ENCODE measurements around the gene NCOA1. TPM values are rescaled to one million over a fixed set of nuclear protein-coding genes. Genes with fewer than 3 reads are reported as not detected.

NCOA1 gene
- total and polyA plus RNA-seq, 2 donors (not counting 3 experiments of a cell fraction or from before 2014, with no cell fraction given): 11.4 to 14.1 TPM

- Histone ChIP-seq H3K9me1 (replicated peaks; ENCODE audit: control insufficient read depth, extremely low read depth, insufficient read depth, low read length) (no peaks in the 10 kb centered on the region), H3K4me1 (ENCODE audit: control insufficient read depth, extremely low read depth, insufficient read depth, low read length) (peaks cover 6% of the 10 kb centered on the region), H3K4me2 (ENCODE audit: insufficient read depth, low read length) (no peak overlapping the region), H3K27ac (ENCODE audit: insufficient read depth, low read depth, low read length) (no peak overlapping the region), H3K27me3 (ENCODE audit: control insufficient read depth in 2 of 2, insufficient read depth in 2 of 2, low read length in 2 of 2) (no peaks in the 10 kb centered on the region), H3K36me3 (ENCODE audit: control insufficient read depth in 2 of 2, extremely low read depth in 1 of 2, insufficient read depth in 2 of 2, low read length in 2 of 2) (no peaks in the 10 kb centered on the region), H4K20me1 (replicated peaks; ENCODE audit: control insufficient read depth, extremely low read depth, insufficient read depth, low read length) (no peaks in the 10 kb centered on the region), H3K79me2 (ENCODE audit: control insufficient read depth, insufficient read depth, low read length) (peaks cover 80% of the 10 kb centered on the region), H3K9ac (replicated peaks; ENCODE audit: extremely low read depth, insufficient read depth, low read length) (no peak overlapping the region), H3K4me3 (replicated peaks in 1 of 3; ENCODE audit: insufficient read depth in 1 of 3, low read depth in 1 of 3, low read length in 3 of 3) (no peak overlapping the region), H3K9me3 (replicated peaks; ENCODE audit: control insufficient read depth, insufficient read depth, low read length) (no peaks in the 10 kb centered on the region), H2AFZ (ENCODE audit: low read depth, low read length) (no peak overlapping the region)
- no peak for FAIRE-seq
- no TSS peak for BruUV-seq (replicated peaks)
- intact Hi-C loops (cut with micrococcal nuclease): loop anchor here (2.0 kb wide), 1 partner anchor 15 kb away; no protein-coding TSS in a partner anchor
- dilution Hi-C loops (cut with MboI; ENCODE audit: extremely low pct_ligation_motif_present, low sequenced_read_pairs): no loop called here
- CTCF ChIA-PET: interaction anchor here (0.9 to 1.9 kb wide), 7 partner anchors 9 to 196 kb away, joined by 3 to 7 read pairs (median 4); partner anchors contain the start of genes CENPO and PTRHD1
- DNase-seq (ENCODE audit: low read depth, low spot score): no peak
- TF ChIP-seq GATA2 (IDR thresholded peaks at IDR 0.05; ENCODE audit: insufficient read depth, insufficient read length, low read depth, low read length) (no peak), FOS (IDR thresholded peaks at IDR 0.05; ENCODE audit: borderline replicate concordance, insufficient read depth, low read length) (peak; percentile 39)
- POLR2A ChIA-PET: no interaction called here
Measured at GRCh38 chr2:24809316-24810007, 318.4 kb downstream of the NCOA1 start.

DNA sequence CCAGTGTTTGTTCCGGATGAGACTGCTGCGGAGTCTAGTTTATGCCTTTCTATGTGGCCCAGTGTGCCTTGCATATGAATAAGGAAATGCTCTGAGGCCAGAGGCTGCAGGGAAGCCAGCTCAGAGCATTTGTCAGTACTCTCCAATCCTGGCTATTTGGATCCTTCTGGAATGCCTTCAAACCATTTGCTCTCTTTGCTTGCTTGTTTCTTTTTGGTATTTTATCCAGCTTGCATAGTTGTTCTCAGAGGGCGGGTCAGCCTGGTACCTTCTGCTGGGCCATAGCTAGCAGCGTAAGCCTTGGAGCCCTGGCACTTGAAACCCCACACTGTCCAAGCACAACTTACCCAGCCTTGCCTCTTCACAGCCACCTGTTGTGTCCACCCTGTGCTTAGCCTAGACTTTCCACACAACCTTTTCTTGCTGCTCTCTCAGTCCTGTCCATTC lies 322.7 kb downstream of the NCOA1 start:
- no peaks in the 10 kb centered on the region for H3K9me3 ChIP-seq (replicated peaks; ENCODE audit: control insufficient read depth, insufficient read depth, low read length)
- intact Hi-C loops (cut with micrococcal nuclease): no loop called here
- H3K36me3 ChIP-seq (ENCODE audit: control insufficient read depth in 2 of 2, extremely low read depth in 1 of 2, insufficient read depth in 2 of 2, low read length in 2 of 2): peaks cover 0 to 10% of the 10 kb centered on the region in 2 experiments
- peaks cover 53% of the 10 kb centered on the region for H3K79me2 ChIP-seq (ENCODE audit: control insufficient read depth, insufficient read depth, low read length)
- DNase-seq (ENCODE audit: low read depth, low spot score) (no peak), FAIRE-seq (no peak)
- no peak overlapping the region for H2AFZ ChIP-seq (ENCODE audit: low read depth, low read length)
- H3K4me3 ChIP-seq (replicated peaks in 1 of 3; ENCODE audit: insufficient read depth in 1 of 3, low read depth in 1 of 3, low read length in 3 of 3): no peak overlapping the region
- TF ChIP-seq FOS (IDR thresholded peaks at IDR 0.05; ENCODE audit: borderline replicate concordance, insufficient read depth, low read length) (no peak), EZH2 (IDR thresholded peaks at IDR 0.05; ENCODE audit: borderline replicate concordance, low read depth, low read length, severe bottlenecking) (no peak), MYC (IDR thresholded peaks at IDR 0.05; ENCODE audit: low read depth, low read length) (no peak), GATA2 (IDR thresholded peaks at IDR 0.05; ENCODE audit: insufficient read depth, insufficient read length, low read depth, low read length) (no peak), JUN (IDR thresholded peaks at IDR 0.05; ENCODE audit: borderline replicate concordance, insufficient read depth, insufficient read length, low read depth) (no peak), CTCF (IDR thresholded peaks at IDR 0.05; ENCODE audit: extremely low read depth in 1 of 2, insufficient read depth in 1 of 2, low read depth in 1 of 2, low read length in 2 of 2) (no peak), POLR2AphosphoS5 (IDR thresholded peaks at IDR 0.05; ENCODE audit: insufficient read depth, low read depth, low read length) (no peak), POLR2A (IDR thresholded peaks at IDR 0.05; ENCODE audit: low read depth, low read length) (no peak), MAX (IDR thresholded peaks at IDR 0.05; ENCODE audit: insufficient read depth, insufficient read length) (no peak)
- peaks cover 24% of the 10 kb centered on the region for H3K4me1 ChIP-seq (ENCODE audit: control insufficient read depth, extremely low read depth, insufficient read depth, low read length)
- no peak overlapping the region for H3K9ac ChIP-seq (replicated peaks; ENCODE audit: extremely low read depth, insufficient read depth, low read length)
- dilution Hi-C loops (cut with MboI; ENCODE audit: extremely low pct_ligation_motif_present, low sequenced_read_pairs): no loop called here
- CTCF ChIA-PET: interaction anchor here (2.0 to 4.7 kb wide), 3 partner anchors 13 to 201 kb away, joined by 5 to 22 read pairs (median 17); partner anchors contain the start of genes CENPO and PTRHD1
- BruUV-seq (replicated peaks): no TSS peak
- H3K27me3 ChIP-seq (ENCODE audit: control insufficient read depth in 2 of 2, insufficient read depth in 2 of 2, low read length in 2 of 2): no peaks in the 10 kb centered on the region
- POLR2A ChIA-PET: no interaction called here
- H3K4me2 ChIP-seq (ENCODE audit: insufficient read depth, low read length): no peak overlapping the region
- H4K20me1 ChIP-seq (replicated peaks; ENCODE audit: control insufficient read depth, extremely low read depth, insufficient read depth, low read length): no peaks in the 10 kb centered on the region
- H3K9me1 ChIP-seq (replicated peaks; ENCODE audit: control insufficient read depth, extremely low read depth, insufficient read depth, low read length): no peaks in the 10 kb centered on the region
- no peak overlapping the region for H3K27ac ChIP-seq (ENCODE audit: insufficient read depth, low read depth, low read length)

Measured in endothelial cell of umbilical vein (primary cell).